ENCODE results near the gene STXBP6.

STXBP6 gene

DNA sequence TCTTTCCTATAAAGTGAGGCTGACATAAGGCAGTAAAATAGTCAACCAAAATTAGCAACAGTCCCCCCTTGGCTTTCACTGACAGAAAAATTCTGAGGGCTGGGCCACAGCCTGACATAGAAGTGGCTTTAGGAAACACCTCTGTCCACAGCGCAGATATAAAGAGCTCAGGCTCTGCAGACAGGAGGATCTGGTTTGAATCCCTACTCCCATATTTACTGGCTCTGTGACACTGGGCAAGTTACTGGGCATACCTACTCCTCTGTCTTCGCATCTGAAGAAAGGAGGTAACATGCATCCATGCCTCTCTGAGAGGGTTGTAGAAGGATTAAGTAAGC, 95.3 kb downstream of the STXBP6 start:
- TF ChIP-seq, protein P1, sequence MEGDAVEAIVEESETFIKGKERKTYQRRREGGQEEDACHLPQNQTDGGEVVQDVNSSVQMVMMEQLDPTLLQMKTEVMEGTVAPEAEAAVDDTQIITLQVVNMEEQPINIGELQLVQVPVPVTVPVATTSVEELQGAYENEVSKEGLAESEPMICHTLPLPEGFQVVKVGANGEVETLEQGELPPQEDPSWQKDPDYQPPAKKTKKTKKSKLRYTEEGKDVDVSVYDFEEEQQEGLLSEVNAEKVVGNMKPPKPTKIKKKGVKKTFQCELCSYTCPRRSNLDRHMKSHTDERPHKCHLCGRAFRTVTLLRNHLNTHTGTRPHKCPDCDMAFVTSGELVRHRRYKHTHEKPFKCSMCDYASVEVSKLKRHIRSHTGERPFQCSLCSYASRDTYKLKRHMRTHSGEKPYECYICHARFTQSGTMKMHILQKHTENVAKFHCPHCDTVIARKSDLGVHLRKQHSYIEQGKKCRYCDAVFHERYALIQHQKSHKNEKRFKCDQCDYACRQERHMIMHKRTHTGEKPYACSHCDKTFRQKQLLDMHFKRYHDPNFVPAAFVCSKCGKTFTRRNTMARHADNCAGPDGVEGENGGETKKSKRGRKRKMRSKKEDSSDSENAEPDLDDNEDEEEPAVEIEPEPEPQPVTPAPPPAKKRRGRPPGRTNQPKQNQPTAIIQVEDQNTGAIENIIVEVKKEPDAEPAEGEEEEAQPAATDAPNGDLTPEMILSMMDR (IDR thresholded peaks at IDR 0.05; ENCODE audit: low read depth, low read length): no peak
- DNase-seq (ENCODE audit: extremely low read depth, low read depth): no peak

GRCh38 chr14:24954037-24954699, 95.8 kb downstream of the STXBP6 start:
- TF ChIP-seq, protein P1 (IDR thresholded peaks at IDR 0.05; ENCODE audit: low read depth, low read length): no peak
- DNase-seq (ENCODE audit: extremely low read depth, low read depth): no peak

GRCh38 chr14:24952851-24953666, 96.9 kb downstream of the STXBP6 start:
- no peak for DNase-seq (ENCODE audit: extremely low read depth, low read depth)

DNA sequence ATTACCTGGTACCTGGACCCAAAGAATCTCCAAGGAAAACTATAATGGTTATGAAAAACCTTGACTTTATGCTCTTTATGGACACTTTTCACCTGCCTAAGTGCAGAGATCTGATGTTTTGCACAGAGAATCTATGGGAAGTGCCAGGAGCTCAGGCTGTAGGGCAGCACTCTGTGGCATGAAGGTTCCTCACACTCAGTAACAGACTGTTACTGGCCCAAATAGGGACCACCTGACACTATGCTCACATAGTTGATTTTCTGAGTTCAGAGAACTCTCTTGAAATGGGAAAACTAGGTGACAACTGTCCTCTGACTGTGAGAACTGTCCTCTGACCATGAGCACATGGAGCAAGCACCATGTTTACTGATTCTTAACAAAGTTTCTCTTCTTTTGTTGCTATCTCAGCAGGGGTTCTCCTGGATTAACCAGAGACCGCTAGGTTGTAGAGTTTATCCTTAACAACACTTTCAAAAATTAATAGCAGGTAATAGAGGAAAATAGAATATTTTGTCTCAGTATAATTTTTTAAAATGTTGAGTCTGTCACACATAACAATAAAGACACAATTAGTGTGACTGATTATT, 101.6 kb downstream of the STXBP6 start:
- DNase-seq (ENCODE audit: extremely low read depth, low read depth): no peak
- TF ChIP-seq, protein P1 (IDR thresholded peaks at IDR 0.05; ENCODE audit: low read depth, low read length): no peak

More at GRCh38 chr14:24952851-24953666, 96.9 kb downstream of the STXBP6 start:
- TF ChIP-seq, protein P1 (IDR thresholded peaks at IDR 0.05; ENCODE audit: low read depth, low read length): no peak

GRCh38 chr14:24947131-24947530, 102.8 kb downstream of the STXBP6 start:
- TF ChIP-seq, protein P1 (IDR thresholded peaks at IDR 0.05; ENCODE audit: low read depth, low read length): no peak
- no peak for DNase-seq (ENCODE audit: extremely low read depth, low read depth)

DNA sequence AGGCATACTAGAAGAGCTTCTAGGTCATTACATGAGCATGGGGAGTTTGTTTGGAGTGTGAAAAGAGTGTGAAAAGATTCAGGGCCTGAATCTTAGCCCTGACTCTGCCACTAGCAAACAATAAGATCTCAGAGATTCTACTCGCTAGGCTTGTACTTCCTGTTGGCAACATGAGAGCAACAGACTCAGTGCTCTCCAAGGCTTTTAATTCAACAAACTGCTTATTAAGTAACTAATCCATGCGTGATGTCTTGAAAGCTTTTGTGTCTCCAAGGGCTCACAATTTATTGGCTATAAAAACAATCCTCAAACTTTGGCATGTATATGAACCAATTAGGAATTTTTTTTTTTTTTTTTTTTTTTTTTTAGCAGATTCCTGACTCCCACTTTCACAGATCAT, 105.1 kb downstream of the STXBP6 start:
- no peak for DNase-seq (ENCODE audit: extremely low read depth, low read depth)
- TF ChIP-seq, protein P1 (IDR thresholded peaks at IDR 0.05; ENCODE audit: low read depth, low read length): no peak

GRCh38 chr14:24943024-24943423, 106.9 kb downstream of the STXBP6 start:
- TF ChIP-seq, protein P1 (IDR thresholded peaks at IDR 0.05; ENCODE audit: low read depth, low read length): no peak
- peak; percentile 24 for DNase-seq (ENCODE audit: extremely low read depth, low read depth)

Data from AG09319 (cell line).